SIG-M5 treated with dmso at 0.1 percent for 504 hours (cell line): ENCODE data around the gene POU2F1.

Source experiments
- DNase-seq: peaks from one replicate; lab custom pipeline; 2025; ENCODE audit not compliant: unreplicated experiment; lab: John Stamatoyannopoulos, UW

The POU2F1 gene

DNA sequence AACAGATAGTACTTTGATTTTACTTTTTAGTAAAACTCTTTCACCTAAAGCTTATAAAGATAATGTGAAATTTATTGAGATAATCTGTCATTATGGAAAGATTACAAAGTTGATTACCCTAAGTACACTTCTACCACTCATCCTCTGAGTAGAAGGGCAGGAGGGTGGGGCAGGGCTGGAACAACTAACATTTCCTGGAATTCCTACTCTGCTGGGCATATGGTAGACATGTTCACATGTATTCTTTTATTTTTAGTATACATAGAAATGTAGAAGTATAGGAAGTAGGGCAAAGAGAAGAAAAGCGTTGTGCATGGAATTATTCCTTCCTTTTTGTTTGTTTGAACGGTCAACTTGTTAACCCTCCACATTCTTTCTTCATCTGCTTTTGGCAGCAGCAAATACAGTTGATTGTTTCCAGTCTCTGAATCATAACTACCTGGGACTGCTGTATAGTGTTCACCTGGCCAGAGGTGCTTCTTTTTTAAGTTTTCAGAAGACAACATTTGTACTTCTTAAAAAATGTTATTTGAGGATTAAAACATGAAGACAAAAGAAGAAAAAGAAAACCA, 85.1 kb downstream of the POU2F1 start:
- no peak for DNase-seq

DNA sequence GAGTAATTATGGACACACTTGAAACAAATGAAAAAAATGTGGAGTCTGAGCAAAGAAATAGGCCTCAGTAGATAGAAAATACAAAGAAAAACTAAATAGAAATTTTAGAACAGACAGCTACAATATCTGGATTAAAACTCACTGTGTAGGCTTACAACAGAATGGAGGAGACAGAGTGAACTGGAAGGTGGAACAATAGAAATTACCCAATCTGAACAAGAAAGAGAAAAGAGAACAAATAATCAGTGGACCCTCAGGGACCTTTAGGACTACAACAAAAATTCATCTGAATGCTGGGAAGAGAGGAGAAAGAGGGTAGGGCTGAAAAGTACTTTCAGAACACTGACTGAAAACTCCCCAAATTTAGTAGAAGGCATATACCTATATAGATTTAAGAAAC, 90.0 kb downstream of the POU2F1 start:
- DNase-seq, result no peak

DNA sequence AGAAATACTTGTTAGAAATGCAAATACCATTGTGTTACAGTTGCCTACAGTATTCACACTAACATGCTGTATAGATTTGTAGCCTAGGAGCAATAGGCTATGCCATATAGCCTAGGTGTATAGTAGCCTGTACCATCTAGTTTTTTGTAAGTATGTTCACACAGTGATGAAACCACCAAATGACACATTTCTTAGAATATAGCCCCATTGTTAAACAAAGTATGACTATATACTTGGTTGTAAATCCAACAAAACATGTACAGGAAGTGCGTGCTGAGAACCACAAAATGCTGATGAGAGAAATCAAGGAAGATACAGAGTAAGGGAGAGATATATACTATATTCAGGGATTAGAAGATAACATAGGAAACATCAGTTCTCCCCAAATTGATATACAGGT, 92.2 kb downstream of the POU2F1 start:
- DNase-seq, result no peak

DNA sequence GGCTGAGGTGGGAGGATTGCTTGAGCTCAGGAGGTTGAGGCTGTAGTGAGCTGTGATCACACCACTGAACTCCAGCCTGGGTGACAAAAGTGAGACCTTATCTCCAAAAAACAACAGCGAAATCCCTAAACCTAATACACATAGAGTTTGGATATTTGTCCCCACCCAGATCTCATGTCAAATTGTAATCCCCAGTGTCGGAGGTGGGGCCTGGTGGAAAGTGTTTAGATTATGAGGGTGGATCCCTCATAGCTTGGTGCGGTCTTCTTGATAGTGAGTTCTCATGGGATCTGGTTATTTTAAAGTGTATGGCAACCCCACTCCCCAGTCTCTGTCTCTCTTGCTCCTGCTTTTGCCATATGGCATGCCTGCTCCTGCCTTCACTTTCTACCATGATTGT, 94.0 kb downstream of the POU2F1 start:
- DNase-seq, result no peak

DNA sequence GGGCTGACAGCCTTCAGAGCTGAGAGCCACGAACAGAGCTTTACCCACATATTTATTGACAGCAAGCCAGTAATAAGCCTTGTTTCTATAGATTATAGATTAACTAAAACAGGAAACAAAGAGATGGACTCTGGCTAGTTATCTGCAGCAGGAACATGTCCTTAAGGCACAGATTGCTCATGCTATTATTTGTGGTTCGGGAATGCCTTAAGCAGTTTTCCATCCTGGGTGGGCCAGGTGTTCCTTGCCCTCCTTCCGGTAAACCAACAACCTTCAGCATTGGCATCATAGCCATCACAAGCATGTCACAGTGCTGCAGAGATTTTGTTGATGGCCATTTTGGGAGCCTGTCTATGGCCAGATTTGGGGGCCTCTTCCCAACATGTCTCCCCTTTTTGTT, 96.8 kb downstream of the POU2F1 start:
- DNase-seq, result no peak

DNA sequence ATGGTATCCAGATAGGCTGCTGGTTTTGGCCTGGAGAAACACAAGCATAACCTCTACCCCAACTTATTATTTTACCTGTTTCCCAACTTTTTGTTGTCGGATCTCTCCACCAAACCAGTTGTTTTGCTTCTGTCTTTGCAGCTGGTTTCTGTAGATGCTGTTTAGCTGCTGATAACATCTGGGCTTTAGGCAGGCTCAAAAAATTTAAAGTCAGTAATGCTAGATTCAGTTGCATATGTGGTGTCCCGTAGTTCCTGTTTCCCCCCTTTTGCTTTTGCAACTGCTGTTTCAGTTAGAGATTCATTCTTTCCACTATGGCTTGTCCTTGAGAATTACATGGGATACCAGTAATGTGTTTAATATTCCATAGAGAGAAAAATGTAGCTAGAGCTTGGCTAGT, 98.5 kb downstream of the POU2F1 start:
- peak; percentile 40 for DNase-seq

DNA sequence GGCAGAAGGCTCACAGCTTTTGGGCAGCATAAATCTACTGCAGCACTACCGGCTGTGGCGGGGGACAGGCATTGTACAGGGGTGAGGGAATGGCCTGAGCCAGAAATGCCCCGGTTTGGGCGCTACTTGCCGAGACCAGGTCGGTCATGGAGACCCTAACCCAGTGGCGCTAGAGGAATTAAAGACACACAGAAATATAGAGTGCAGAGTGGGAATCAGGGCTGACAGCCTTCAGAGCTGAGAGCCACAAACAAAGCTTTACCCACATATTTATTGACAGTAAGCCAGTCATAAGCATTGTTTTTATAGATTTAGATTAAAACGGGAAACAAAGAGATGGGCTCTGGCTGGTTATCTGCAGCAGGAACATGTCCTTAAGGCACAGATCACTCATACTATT, 101.8 kb downstream of the POU2F1 start:
- DNase-seq, result no peak

DNA sequence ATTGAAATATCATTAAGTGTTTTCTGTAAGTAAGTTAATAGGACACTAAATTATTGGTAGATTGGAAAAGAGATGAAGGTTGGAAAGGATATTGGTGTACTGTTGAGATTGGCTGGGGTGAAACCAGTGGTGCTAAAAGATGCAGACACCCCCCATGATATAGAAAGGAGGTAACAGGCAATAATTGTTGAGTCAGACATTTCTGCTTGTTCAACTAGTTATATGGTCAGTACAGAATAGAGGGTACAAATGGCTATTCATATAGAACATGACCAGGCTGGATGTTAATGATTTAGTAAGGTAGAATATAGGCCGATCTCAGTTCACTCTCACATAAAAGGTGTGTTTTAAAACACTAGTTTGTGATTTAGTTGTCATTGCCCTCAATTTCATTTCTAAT, 104.5 kb downstream of the POU2F1 start:
- DNase-seq, result no peak

DNA sequence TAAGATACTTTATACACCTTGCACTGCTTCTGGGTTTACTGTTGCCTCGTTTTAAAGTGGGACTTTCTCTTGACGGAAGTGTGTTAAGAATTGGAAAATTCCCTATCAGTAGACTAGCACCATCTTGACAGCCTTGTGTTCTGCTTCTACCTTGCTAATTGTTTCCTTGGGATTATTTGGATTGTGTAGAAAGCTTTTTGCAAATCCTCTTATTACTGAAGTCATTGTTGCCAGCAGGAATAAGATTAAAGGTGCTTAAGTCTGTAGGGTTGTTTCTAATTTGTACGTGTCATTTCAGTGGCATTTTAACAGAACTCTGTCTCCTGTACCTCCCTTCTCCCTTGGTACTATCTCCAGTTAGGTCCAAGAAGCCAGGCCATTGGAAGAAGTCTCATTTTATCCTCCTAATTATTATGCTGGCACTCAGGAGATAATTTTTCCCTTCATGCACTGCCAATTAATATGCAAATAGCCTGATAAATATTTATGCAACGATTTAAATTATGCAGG, 107.7 kb downstream of the POU2F1 start:
- no peak for DNase-seq

DNA sequence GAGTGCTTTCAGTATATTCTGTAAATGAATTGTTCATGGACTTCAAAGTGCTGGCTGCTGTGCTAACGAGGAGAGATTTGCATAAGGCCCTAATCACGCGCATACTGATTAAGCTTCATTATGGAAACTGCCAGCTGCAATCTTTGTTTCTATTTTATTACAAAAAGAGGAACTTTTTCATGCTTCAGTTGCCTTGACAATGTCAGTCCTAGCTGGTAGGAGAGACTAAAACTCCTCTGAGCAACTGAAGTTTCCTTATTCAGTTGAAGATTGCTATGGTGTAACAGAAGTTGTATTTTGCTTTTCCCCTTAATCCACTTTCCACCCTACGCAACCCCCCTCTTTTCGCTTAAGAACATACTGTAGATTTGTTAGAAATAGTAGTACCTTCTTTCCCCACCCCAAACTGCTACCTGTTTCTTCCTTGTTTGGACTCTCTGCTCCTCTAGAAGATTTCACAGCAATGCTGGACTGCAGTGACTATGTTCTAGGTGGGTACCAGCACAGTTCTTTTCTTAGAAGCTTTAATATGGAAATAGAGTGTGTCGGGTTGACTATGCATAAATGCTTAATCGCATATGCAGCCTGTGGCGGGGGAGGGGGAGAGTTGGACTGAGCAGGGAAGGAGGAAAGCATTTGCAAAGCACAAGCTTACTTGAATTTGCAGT, 108.3 kb downstream of the POU2F1 start:
- DNase-seq, result peak; percentile 99

DNA sequence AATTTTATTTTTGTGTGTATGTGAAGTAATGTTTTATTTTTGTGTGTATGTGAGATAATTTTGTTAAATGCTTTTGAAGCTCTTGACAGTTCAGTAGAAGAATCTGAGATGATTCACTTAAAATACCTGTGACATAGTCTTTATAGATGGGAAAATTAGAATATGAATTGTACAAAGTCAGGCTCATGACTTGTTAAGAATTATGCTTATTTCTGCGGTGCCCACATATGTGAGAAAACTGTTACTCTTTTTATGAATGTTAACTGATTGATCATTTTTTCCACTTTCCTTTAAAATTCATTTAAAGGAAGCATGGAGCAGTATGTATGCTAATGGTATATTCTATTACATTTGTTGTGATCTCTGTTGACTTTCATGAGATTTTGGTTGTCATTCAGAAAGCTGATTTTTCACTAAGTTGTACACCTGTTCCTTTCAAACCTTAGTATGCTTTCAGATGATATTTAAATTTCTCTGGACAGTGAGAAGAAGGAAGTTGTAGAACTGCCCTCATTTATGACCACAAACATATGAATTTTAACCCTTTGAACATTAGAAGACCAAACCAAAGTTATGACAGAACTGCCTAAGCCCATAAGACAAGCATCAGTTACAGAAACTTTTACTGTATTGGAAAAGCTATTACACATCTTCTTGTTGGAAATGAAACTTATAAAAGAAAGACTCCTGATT, 110.1 kb downstream of the POU2F1 start:
- DNase-seq, result no peak

DNA sequence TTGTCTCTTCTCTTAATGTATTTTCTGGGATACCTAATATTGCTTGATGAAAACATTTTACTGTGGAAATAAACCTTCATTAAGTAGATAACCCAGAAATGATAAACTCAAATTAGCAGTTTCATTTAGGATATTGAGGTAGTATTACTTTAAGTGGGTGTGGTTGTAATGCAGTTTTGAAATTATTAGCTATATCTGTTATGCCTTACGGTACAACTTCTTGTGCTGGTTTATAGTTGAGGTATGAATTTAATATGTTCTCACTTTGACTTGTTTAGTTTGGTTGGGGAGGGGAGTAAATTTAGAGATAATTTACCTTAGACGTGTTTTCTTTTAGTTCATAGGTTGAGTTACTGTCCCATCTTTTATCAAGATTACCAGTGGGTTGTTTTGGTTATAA, 111.0 kb downstream of the POU2F1 start:
- DNase-seq, result no peak

DNA sequence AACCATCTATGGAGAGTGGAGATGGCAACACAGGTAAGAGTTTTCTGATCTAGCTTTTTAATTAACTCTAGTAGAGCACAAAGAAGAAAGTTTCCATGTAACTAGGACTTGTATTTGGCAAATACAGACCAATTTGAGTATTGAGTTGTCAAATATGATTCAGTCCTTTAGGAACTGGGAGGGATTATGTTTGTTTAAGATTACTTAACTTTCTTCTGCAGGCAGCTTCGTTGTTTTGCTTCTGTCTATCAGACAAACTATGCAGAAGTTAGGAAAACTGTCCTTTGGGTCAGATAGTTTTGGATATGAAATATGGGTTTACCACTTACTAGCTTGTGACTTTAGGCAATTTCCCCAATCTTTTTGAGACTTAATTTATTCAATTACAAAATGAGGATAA, 111.8 kb downstream of the POU2F1 start:
- DNase-seq, result no peak

DNA sequence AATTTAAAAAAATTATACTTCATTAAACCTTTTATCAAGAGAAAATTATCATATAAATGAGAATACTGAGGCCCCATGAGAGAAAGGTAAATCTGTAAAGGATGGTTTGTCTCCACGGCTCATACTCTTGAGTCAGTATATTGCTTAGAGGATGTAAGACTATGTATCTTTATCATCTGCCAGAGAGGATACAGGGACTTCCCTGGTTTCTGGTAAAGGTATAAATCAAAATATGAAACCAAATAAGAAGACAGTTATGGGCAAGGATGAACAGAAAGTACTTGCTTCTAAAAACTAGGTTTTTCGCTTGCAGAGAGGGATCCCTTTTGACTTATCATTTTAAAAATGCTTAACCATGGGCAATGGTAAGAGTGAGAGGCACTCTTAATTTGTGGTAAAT, 112.4 kb downstream of the POU2F1 start:
- DNase-seq, result no peak

DNA sequence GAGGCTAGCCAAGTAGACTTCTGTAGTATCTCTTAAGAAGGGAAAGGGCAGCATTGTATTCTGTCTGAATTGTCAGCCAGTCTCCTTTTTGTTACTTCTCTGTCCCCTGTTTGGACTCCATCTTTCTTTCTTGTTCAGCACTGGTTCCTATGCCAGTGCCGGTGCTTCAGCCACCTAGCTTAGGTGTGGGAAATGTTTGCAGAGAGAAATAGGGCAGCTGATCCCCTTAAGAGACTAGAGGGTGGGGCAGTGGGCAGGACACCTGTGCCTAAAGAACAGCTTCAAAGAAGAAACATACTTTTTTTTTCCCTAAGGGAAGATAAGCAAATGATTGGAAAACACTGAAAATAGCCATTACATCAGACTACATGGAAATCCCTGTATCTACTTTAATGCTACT, 113.0 kb downstream of the POU2F1 start:
- DNase-seq, result no peak

DNA sequence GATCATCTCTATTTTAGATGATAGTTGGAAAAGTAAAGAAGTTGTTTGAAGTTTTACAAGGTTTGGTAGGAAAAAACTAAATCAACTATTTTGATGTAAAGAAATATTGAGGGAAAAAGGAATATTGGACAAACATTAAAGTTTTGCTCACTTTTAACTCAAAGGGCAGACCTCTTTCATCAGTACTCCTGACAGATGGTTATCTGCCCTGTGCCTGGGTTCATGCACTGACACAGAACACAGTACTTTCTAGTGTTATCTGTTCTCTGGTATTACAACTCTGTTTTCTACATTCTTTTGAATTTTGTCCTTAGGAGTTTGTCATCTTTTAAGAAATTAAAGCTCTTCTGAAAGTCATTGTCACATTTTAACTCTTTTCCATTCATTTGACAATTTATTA, 118.7 kb downstream of the POU2F1 start:
- no peak for DNase-seq

DNA sequence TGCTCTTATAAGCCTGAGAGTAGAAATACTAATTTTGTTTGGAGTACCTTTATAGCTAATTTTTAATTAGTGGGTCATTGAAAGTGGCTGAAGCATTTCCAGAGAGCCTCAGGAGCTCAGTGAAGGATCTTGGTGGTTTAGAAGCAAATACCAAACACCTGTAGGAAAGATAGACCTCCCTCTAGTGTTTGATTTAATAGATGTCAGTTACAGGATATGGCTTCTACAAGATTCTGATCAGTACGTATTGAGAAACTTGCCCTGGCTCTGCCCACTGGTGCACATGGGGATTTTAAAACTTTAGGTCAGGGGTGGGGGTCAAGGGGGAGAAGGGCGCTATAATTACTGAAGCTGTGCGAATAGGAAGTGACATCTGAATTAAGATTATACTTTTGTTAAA, 122.2 kb downstream of the POU2F1 start:
- peak; percentile 51 for DNase-seq

DNA sequence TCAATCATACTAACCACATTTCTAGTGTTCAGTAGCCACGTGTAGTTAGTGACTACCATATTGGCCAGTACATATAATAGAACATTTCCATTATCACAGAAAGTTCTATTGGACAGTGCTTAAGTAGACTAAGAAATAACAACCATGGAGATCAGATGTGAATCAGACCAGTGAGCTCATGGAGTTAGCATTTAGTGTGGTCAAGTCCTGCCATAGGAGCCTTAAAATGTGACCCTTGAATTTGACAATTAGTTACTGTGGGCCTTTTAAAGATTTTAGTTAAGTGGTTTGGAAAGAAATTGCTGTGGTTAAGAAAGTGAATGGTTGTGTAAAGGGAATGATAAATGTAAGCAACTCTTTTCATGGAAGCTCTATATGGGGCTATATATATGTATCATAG, 123.4 kb downstream of the POU2F1 start:
- no peak for DNase-seq

DNA sequence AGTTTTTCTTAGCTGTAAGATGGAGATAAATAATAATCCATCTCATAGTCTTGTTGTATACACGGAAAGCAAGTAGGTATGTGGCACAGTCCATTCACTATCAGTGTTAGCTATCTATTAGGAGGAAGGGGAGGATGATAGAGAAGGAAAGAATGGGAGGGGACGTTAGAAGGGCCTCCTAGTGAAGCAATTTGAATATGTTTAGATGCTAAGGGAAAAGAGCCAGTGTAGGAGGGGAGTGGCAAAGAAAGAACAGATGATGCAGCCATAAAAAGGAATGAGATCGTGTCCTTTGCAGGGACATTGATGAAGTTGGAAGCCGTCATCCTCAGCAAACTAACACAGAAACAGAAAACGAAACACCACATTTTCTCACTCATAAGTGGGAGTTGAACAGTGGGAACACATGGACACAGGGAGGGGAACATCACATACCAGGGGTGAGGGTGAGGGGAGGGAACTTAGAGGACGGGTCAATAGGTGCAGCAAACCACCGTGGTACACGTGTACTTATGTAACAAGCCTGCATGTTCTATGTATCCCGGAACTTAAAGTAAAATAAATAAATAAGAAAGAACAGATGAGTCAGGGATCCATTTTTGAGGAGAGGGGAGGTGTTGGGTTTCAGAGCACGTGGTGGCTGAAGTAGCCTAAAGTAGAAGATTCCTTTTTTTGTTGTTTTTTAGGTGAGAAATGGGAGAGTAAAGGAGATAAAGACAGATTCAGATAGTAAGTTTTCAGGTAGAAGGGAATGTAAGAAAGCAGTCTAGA, 124.1 kb downstream of the POU2F1 start:
- no peak for DNase-seq

DNA sequence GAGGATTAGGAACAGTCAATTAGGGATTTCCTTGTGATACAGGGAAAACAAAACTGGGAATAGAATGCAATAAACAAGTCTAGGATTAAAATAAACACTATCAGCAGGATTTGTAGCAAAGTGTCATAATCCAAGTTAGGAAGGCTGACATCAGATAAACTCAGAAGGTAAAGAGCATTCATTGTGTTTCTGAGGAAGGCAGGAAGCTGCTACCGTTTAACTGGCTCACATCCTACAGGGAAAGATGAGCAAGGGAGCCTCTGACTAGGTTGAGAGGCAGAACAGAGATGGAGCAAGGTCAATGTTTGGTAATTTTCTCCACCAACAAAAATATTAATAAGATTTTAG, 124.7 kb downstream of the POU2F1 start:
- DNase-seq, result no peak

DNA sequence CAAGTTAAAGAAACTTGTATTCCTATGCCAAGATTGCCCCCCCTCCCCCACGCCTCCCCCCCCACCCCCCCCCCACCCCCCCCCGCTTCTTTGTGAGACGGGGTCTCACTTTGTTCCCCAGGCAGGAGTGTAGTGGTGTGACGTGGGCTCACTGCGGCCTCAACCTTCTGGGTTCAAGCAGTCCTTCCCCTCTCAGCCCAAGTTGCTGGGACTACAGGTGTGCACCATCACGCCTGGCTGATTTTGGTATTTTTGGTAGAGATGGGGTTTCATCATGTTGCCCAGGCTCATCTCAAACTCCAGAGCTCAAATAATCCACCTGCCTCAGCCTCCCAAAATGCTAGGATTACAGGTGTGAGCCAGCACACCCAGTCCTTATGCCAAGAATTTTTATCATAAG, 136.6 kb downstream of the POU2F1 start:
- no peak for DNase-seq

DNA sequence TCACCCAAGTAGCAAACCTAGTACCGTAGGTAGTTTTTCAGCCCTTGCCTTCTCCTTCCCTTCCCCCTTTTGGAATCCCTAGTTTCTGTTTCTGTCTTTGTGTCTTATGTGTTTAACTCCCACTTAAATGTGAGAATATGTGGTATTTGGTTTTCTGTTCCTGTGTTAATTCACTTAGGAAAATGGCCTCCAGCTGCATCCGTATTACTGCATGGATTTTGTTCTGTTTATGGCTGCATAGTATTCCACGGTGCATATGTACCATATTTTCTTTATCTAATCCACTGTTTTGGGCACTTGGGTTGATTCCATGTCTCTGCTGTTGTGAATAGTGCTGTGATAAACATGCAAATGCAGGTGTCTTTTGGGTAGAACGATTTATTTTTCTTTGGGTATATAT, 138.6 kb downstream of the POU2F1 start:
- no peak for DNase-seq
